HG03045 (cell line): ENCODE measurements around the gene EFNA3.

Experiments
- ATAC-seq: cut with Tn5 transposase; IDR thresholded peaks from one replicate; pipeline ENCODE4 v1.9.1; 2021; ENCODE audit warnings: mild to moderate bottlenecking, moderate library complexity; ENCODE audit not compliant: unreplicated experiment

The EFNA3 gene, protein sequence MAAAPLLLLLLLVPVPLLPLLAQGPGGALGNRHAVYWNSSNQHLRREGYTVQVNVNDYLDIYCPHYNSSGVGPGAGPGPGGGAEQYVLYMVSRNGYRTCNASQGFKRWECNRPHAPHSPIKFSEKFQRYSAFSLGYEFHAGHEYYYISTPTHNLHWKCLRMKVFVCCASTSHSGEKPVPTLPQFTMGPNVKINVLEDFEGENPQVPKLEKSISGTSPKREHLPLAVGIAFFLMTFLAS

DNA sequence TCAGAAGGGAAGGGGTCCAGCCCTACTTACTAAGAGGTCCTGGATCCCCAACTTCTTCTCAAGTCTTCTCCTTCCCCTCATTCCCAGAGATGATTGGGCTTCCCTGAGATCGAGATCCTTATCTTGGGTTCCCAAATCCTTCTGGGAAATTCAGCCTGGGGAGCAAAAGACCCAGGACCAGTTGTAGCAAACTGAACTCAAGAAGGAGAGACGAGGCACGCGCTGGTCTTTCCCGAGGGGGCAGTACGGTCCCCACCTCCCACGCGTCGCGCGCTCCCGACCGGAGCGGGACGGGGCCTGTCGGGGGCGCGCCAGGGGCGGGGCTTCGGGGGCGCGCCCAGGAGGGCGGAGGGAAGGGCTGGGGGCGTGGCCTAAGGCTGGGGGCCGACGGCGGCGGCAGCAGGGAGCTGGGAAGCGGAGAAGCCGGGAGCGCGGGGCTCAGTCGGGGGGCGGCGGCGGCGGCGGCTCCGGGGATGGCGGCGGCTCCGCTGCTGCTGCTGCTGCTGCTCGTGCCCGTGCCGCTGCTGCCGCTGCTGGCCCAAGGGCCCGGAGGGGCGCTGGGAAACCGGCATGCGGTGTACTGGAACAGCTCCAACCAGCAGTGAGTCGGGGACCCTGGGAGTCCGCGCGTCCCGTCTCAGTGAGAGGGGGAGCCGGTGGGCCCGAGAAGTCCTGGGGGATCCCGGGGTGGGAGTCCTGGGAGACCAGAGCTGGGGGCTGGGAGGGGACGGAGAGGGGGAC is at the start of gene EFNA3:
TSS of gene EFNA3 (plus strand) at position 369 of the 741 bp plus-strand sequence. CDS start at position 474, 105 bp downstream.
- ATAC-seq = peak; percentile 42

- no peak for ATAC-seq
These were observed 49.0 kb upstream of the EFNA3 start for GRCh38 chr1:155029513-155030242.

DNA sequence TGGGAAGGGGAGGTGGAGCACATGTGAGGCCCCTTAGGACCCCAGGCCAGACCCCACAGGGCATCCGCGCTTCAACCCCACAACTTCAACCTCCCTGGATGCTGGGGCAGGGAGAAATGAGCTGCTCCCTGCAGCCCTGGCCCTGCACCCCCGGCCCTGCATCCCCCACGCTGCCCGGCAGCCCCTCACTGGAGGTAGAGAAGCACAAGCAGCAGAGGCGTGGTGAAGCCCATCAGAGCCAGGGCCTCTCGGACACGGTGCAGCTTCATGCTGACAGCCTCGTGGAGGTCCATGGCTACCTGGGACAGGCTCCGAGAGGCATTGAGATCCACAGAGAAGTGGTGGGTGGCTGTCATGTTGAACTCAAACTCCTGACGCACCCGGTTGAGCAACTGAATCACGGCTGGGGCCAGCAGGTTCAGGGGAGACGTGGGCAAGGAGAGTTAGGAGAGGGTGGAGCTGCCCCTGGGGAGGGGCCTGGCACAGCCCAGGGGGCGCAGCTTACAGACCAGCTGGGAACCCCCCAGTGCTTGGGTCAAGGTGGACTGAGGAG is 48.3 kb upstream of the EFNA3 start:
- no peak for ATAC-seq

- no peak for ATAC-seq
These were observed 47.7 kb upstream of the EFNA3 start for GRCh38 chr1:155030899-155031298.

GRCh38 chr1:155032886-155033285 is 45.8 kb upstream of the EFNA3 start:
- ATAC-seq = no peak

DNA sequence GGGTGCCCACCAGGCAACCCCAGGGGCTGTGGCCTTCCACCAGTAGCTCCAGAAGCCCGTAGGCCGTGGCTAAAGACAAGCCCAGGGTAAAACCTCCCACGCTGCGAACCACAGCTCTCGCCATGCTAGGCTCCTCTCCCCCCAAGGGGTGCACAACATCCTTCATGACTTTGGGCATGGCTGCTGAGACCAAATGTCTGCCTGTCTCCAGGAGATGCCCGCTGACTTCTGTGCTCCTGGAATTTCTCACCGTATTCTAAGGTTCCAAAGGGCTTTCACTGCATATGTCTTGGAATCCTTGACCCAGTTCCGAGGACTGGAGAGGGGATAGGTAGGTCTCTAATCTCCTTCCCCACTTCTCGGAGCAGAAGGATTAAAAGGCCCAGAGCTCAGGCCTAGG is 45.1 kb upstream of the EFNA3 start, which contains the start of the genes DCST1 and DCST2:
TSS of gene DCST1 (plus strand) at position 301 of the 400 bp plus-strand sequence. CDS start 213 bp downstream, outside the sequence.
TSS of gene DCST2 (minus strand) at position 258 of the 400 bp plus-strand sequence. CDS start at position 178, 80 bp downstream.
- no peak for ATAC-seq

DNA sequence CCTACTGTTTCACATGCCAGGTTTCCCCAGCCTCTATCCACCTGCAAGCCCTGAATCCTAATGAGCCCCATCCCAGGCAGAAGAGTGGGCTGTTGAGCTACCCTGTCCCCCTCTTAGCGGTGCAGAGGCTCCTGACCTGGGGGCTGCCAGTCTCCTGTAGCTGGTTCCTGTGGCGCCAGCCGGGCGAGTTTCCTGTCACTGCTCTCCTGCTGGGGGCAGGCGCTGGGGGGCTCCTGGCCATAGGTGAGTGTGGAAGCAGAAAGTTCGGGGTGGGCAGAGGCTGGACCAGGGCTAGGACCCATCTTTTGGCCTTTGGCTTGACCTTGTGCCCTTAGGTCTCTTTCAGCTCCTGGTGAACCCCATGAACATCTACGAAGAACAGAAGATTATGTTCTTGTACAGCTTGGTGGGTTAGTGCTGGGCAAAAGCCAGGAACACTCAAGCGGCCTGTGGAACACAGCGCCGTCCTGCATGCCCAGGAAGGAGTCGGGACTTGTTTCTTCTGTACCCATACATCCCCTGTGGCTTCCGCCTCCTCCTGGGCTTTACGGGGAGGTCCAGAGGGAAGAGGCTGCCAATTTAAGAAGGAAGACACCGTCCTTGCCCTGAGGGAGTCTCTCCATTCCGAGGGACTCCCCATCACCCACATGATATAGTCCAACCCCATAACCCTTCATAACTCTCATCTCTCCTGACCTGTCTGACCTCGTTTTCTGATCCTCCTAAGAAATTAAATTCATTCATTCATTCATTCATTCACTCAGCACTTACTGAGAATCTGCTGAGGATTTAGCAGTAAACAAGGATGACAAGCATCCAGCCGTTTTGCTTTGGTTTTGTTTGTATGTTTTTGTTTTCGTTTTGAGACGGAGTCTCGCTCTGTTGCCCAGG is 44.1 kb upstream of the EFNA3 start:
- no peak for ATAC-seq

GRCh38 chr1:155035936-155036335 is 42.7 kb upstream of the EFNA3 start:
- ATAC-seq = no peak

- no peak for ATAC-seq
These were observed 41.6 kb upstream of the EFNA3 start for GRCh38 chr1:155037043-155037442.

GRCh38 chr1:155037851-155038441 is 40.7 kb upstream of the EFNA3 start:
- ATAC-seq = no peak

GRCh38 chr1:155038602-155039307 is 39.9 kb upstream of the EFNA3 start:
- no peak for ATAC-seq

DNA sequence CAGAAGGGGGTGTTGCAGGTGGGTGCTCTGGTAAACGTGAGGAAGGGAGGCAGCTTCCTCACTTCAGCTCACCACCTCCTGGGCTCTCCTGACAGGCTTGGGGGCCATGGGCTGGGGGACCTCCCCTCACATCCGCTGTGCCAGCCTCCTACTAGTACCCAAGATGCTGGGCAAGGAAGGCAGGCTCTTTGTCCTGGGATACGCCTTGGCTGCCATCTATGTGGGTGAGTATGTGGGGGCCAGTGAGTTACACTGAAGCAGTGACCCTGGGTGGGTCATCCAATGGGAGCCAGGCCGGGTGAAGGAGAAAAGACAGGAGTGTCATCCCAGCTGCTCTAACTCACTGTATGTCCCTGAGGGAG is 39.3 kb upstream of the EFNA3 start:
- ATAC-seq = no peak

DNA sequence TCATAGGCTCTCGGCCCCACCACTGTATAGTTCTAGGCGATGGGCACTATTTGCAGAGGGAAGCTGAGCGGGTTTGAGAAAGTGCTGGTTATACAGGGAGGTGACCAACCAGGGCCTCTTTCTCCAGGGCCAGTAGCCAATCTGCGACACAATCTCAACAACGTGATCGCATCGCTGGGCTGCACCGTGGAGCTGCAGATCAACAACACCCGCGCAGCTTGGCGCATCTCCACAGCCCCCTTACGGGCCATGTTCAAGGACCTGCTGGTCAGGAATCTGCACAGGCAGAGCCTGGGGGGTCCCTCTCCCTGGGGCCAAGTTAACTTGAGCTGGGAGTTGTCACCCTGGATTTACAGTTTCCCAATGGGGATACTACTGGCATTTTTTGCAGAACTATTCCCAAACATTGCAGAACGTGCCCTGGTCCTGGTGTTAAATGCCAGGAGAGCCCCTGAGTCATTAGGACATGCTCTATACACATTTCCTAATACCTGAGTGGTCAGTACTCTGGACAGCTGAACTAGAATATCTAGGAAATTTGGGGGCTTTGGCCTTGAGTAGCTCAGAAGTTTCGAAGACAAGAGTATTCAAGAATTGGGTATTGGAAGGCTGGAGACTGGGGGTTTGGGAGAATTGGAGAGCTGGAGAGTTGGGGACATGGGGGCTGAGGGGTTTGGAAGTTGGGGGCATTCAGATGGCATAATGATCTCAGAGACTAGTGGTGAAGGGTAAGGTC is 38.1 kb upstream of the EFNA3 start:
- ATAC-seq = no peak

- no peak for ATAC-seq
These were observed 35.8 kb upstream of the EFNA3 start for GRCh38 chr1:155042789-155043188.

GRCh38 chr1:155043301-155043702 is 35.3 kb upstream of the EFNA3 start:
- no peak for ATAC-seq

- no peak for ATAC-seq
These were observed 34.8 kb upstream of the EFNA3 start for GRCh38 chr1:155043793-155044192.

GRCh38 chr1:155044365-155044764 is 34.3 kb upstream of the EFNA3 start:
- no peak for ATAC-seq

DNA sequence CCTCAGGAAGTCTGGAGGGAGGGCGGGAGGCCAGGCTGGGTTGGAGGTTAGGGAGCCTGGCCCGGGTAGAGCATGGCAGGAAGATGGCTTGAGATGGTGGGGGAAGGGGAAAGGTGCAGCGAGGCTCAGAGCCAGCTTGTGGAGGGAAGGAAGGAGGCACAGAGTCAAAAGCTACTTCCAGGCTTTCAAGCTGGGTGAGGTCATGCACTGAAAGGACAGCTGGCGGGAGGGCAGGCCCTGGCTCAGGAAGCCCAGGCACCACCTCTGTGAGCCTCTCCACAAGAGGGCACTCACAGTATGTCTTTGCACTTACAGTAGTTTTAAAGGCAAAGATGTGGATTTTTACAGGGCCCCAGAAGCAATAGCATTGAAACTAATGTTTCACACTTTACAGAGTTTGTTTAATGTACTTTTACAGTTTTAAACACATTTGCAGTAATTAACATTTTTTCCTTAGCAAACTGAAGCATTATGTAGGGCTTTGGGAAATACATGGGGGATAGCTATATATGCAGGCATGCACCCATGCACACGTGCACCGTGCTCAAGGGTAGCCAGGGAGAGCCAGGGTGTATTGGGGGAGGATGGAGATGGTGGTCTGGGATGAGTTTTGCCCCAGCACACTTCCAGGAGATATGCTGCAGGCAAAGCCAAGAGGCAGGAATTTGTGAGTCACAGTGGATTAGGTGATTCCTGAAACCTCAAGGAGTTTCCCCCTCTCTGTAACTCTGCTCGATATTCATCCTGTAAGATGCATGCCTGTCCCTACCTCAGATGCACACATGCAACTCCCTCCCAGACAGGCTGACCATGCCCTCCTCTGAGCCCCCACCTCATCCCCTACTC is 33.6 kb upstream of the EFNA3 start:
- no peak for ATAC-seq
